ENCODE data around the gene SRL. TPM values are rescaled to one million over a fixed set of nuclear protein-coding genes. Genes with fewer than 3 reads are reported as not detected.

The SRL gene
- total RNA-seq, 2 experiments from 2014 or later = not detected

- no peaks in the 10 kb centered on the region for H3K27me3 Mint-ChIP-seq
- Histone ChIP-seq H3K4me1 (ENCODE audit: insufficient read depth, low read length) (no peaks in the 10 kb centered on the region), H3K4me3 (ENCODE audit: low read length) (no peak overlapping the region), H3K27ac (ENCODE audit: low read depth in 1 of 2, low read length in 2 of 2) (no peak overlapping the region), H3K27me3 (ENCODE audit: control insufficient read depth in 1 of 2, insufficient read depth in 2 of 2, low read length in 2 of 2) (no peaks in the 10 kb centered on the region), H3K9me3 (ENCODE audit: control insufficient read depth in 1 of 2, insufficient read depth in 1 of 2, low read length in 2 of 2) (no peaks in the 10 kb centered on the region), H3K36me3 (ENCODE audit: insufficient read depth, low read length) (no peaks in the 10 kb centered on the region)
- no peaks in the 10 kb centered on the region for H3K36me3 Mint-ChIP-seq (ENCODE audit: low read depth)
- no peaks in the 10 kb centered on the region for H3K4me1 Mint-ChIP-seq (ENCODE audit: low read depth)
- no peak overlapping the region for H3K27ac Mint-ChIP-seq
- POLR2A ChIA-PET = no interaction called here
- intact Hi-C loops (cut with DNase I, micrococcal nuclease) = no loop called here
- CTCF ChIA-PET = no interaction called here
- TF ChIP-seq CTCF (IDR thresholded peaks at IDR 0.05) = no peak
- H3K4me3 Mint-ChIP-seq = no peak overlapping the region
- ATAC-seq (ENCODE audit: poor library complexity) (no peak), DNase-seq (no peak)
- no peaks in the 10 kb centered on the region for H3K9me3 Mint-ChIP-seq
Measured at GRCh38 chr16:4225075-4225474, 16.8 kb downstream of the SRL start.

GRCh38 chr16:4220358-4220757 is 21.5 kb downstream of the SRL start:
- intact Hi-C loops (cut with DNase I, micrococcal nuclease) = no loop called here
- Histone ChIP-seq H3K9me3 (ENCODE audit: control insufficient read depth in 1 of 2, insufficient read depth in 1 of 2, low read length in 2 of 2) (no peaks in the 10 kb centered on the region), H3K4me1 (ENCODE audit: insufficient read depth, low read length) (no peaks in the 10 kb centered on the region), H3K4me3 (ENCODE audit: low read length) (no peak overlapping the region), H3K36me3 (ENCODE audit: insufficient read depth, low read length) (no peaks in the 10 kb centered on the region), H3K27me3 (ENCODE audit: control insufficient read depth in 1 of 2, insufficient read depth in 2 of 2, low read length in 2 of 2) (no peaks in the 10 kb centered on the region), H3K27ac (ENCODE audit: low read depth in 1 of 2, low read length in 2 of 2) (no peak overlapping the region)
- TF ChIP-seq CTCF (IDR thresholded peaks at IDR 0.05) = no peak
- DNase-seq (no peak), ATAC-seq (ENCODE audit: poor library complexity) (no peak)
- Mint-ChIP-seq H3K27me3 (peaks cover 8% of the 10 kb centered on the region), H3K36me3 (ENCODE audit: low read depth) (no peaks in the 10 kb centered on the region), H3K4me1 (ENCODE audit: low read depth) (no peaks in the 10 kb centered on the region), H3K27ac (no peak overlapping the region), H3K4me3 (no peak overlapping the region), H3K9me3 (no peaks in the 10 kb centered on the region)
- ChIA-PET CTCF (no interaction called here), POLR2A (no interaction called here)

GRCh38 chr16:4218202-4218601 is 23.7 kb downstream of the SRL start:
- H3K9me3 ChIP-seq (ENCODE audit: control insufficient read depth in 1 of 2, insufficient read depth in 1 of 2, low read length in 2 of 2) = no peaks in the 10 kb centered on the region
- no peaks in the 10 kb centered on the region for H3K27me3 ChIP-seq (ENCODE audit: control insufficient read depth in 1 of 2, insufficient read depth in 2 of 2, low read length in 2 of 2)
- intact Hi-C loops (cut with DNase I, micrococcal nuclease) = loop anchor here in 1 of 2 experiments (10.0 kb wide), 1 partner anchor 303 kb away; no protein-coding TSS in a partner anchor
- TF ChIP-seq CTCF (IDR thresholded peaks at IDR 0.05) = no peak
- POLR2A ChIA-PET = no interaction called here
- no peak overlapping the region for H3K27ac ChIP-seq (ENCODE audit: low read depth in 1 of 2, low read length in 2 of 2)
- no peaks in the 10 kb centered on the region for H3K4me1 Mint-ChIP-seq (ENCODE audit: low read depth)
- DNase-seq (no peak), ATAC-seq (ENCODE audit: poor library complexity) (no peak)
- H3K9me3 Mint-ChIP-seq = no peaks in the 10 kb centered on the region
- no peak overlapping the region for H3K27ac Mint-ChIP-seq
- no peak overlapping the region for H3K4me3 ChIP-seq (ENCODE audit: low read length)
- no peaks in the 10 kb centered on the region for H3K36me3 ChIP-seq (ENCODE audit: insufficient read depth, low read length)
- no peak overlapping the region for H3K4me3 Mint-ChIP-seq
- no peaks in the 10 kb centered on the region for H3K4me1 ChIP-seq (ENCODE audit: insufficient read depth, low read length)
- CTCF ChIA-PET = no interaction called here
- H3K36me3 Mint-ChIP-seq (ENCODE audit: low read depth) = no peaks in the 10 kb centered on the region
- H3K27me3 Mint-ChIP-seq = peaks cover 8% of the 10 kb centered on the region
